GM12875 (cell line): ENCODE measurements around the gene GPHN.

Experiments
- H3K4me3 ChIP-seq: one replicate; pipeline ENCODE4 v1.5.1; 2011; ENCODE audit warnings: low read depth, low read length, control low read depth
- CTCF ChIP-seq: IDR thresholded peaks from 2 replicates; pipeline ENCODE4 v1.5.1; 2011; ENCODE audit warnings: low read depth, mild to moderate bottlenecking, control low read depth, inconsistent platforms, low read length, moderate library complexity, borderline replicate concordance; ENCODE audit not compliant: insufficient read depth

GPHN gene

GRCh38 chr14:67218126-67218525 lies 710.2 kb downstream of the GPHN start:
- no peak for TF ChIP-seq CTCF
- H3K4me3 ChIP-seq = no peak overlapping the region

- H3K4me3 ChIP-seq = no peak overlapping the region
- no peak for TF ChIP-seq CTCF
Observed at GRCh38 chr14:67221248-67221981, 713.5 kb downstream of the GPHN start.

GRCh38 chr14:67221982-67222328 lies 714.0 kb downstream of the GPHN start:
- H3K4me3 ChIP-seq = no peak overlapping the region
- no peak for TF ChIP-seq CTCF

- no peak overlapping the region for H3K4me3 ChIP-seq
- TF ChIP-seq CTCF = no peak
Observed at GRCh38 chr14:67225523-67225922, 717.6 kb downstream of the GPHN start.

GRCh38 chr14:67228325-67228984 lies 720.5 kb downstream of the GPHN start:
- no peak overlapping the region for H3K4me3 ChIP-seq

More at GRCh38 chr14:67228325-67228984, 720.5 kb downstream of the GPHN start:
- no peak for TF ChIP-seq CTCF
